Measurements from ENCODE around the gene OR2L8. TPM values are rescaled to one million over a fixed set of nuclear protein-coding genes. Genes with fewer than 3 reads are reported as not detected.

The OR2L8 gene, protein sequence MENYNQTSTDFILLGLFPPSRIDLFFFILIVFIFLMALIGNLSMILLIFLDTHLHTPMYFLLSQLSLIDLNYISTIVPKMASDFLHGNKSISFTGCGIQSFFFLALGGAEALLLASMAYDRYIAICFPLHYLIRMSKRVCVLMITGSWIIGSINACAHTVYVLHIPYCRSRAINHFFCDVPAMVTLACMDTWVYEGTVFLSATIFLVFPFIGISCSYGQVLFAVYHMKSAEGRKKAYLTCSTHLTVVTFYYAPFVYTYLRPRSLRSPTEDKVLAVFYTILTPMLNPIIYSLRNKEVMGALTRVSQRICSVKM
- not detected in 2 replicates for total RNA-seq

DNA sequence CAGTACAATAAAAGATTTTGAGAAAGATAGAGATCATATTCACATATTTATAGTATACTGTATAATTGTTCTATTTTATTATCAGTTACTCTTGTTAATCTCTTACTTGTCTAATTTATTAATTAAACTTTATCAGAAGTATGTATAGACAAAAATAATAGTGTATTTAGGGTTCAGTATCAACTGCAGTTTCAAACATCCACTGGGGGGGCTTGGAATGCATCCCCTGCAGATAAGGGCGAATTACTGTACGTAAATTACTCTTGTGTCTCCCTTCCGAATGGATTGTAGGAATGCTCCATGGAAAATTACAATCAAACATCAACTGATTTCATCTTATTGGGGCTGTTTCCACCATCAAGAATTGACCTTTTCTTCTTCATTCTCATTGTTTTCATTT is at the start of gene OR2L8:
TSS of gene OR2L8 (plus strand) at position 301 of the 400 bp plus-strand sequence. CDS start at position 301, 0 bp downstream.

DNA sequence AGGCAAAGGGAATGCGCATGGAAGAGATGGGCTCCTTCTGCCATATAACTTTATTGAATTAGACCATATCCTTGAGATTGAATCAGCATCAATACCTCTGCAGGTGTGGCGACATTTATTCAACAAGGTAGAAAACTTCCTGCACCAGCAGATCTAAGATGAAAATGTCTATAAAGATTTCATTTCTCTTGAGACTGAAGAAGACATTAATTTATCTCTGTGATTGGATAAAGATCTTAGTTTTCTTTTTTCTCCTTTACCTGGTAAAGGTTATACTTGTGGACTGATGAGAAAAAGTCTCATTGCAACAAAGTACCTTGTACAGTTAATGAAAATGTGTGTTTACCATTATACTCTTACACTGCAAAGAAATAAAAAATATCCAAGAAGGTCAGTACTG is 28.7 kb upstream of the OR2L8 start, which contains the start of gene OR2T8:
TSS of gene OR2T8 (plus strand) at position 301 of the 400 bp plus-strand sequence. CDS start 766 bp downstream, outside the sequence.

DNA sequence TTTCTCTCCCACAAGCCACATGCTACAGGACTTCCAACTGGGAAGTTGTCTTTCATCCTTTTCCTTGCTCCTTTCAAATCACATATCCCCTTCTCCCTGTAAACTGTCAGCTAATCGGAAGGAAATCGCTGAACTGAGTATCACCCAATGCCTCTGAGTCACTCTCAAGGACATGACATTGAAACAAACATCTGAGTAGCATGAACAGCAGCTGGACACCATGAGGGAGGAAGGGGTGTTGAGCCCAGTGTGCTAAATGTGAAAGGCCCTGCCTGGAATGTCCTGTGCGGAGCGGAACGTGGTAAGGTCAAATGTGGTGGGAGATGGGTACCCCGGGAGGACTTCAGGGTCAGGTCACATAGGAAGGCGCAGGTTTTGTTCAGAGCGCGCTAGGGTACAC is 23.8 kb upstream of the OR2L8 start, which contains the start of gene OR2AJ1:
TSS of gene OR2AJ1 (plus strand) at position 22 of the 400 bp plus-strand sequence. CDS start 8,880 bp downstream, outside the sequence.

DNA sequence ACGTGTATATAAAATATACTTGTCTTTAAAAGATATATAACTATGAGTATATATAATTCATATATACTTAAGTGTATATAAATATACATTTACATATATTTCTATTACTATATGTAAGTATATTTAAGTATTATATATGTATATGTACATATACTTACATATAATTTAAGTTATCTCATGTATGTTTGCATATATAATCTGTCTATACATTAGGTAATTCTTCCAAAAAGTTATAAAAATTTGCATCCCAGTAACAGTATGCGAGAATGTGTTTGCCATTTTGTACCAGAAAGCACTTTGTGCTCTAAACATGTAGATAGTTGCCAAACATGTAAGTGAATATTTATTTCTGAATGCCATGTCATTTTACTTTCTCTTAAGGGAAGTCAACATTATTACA is 16.3 kb downstream of the OR2L8 start, which contains the start of gene OR2AK2:
TSS of gene OR2AK2 (plus strand) at position 301 of the 400 bp plus-strand sequence. CDS start 144 bp downstream, outside the sequence.

Other genes starting within 250 kb of the OR2L8 start
- not detected in 2 replicates for gene OR6F1, start 232.2 kb upstream of the OR2L8 start, total RNA-seq
- gene OR14K1, start 210.2 kb upstream of the OR2L8 start, total RNA-seq: not detected in 2 replicates
- not detected in 2 replicates for gene OR14A2, start 200.7 kb upstream of the OR2L8 start, total RNA-seq
- gene OR1C1, start 188.3 kb upstream of the OR2L8 start, total RNA-seq: not detected in 2 replicates
- gene OR14A16, start 124.7 kb upstream of the OR2L8 start, total RNA-seq: not detected in 2 replicates
- not detected in 2 replicates for gene OR11L1, start 107.0 kb upstream of the OR2L8 start, total RNA-seq
- gene TRIM58, start 91.7 kb upstream of the OR2L8 start, total RNA-seq: 2.3 TPM in 2 replicates
- gene OR2W3, start 53.3 kb upstream of the OR2L8 start, total RNA-seq: 0.86 TPM in 1 of 2 replicates, not detected in the other
- not detected in 2 replicates for gene OR2T8, start 28.6 kb upstream of the OR2L8 start, total RNA-seq
- not detected in 2 replicates for gene OR2AJ1, start 24.0 kb upstream of the OR2L8 start, total RNA-seq
- gene OR2AK2, start 16.4 kb downstream of the OR2L8 start, total RNA-seq: not detected in 2 replicates
- not detected in 2 replicates for gene OR2L5, start 64.8 kb downstream of the OR2L8 start, total RNA-seq
- not detected in 2 replicates for gene OR2L2, start 81.2 kb downstream of the OR2L8 start, total RNA-seq
- gene OR2L3, start 98.0 kb downstream of the OR2L8 start, total RNA-seq: not detected in 2 replicates
- 0.08 and 0.23 TPM in 2 replicates for gene OR2L13, start 146.3 kb downstream of the OR2L8 start, total RNA-seq
- not detected in 2 replicates for gene OR2M5, start 196.3 kb downstream of the OR2L8 start, total RNA-seq
- gene OR2M2, start 226.0 kb downstream of the OR2L8 start, total RNA-seq: not detected in 2 replicates
- not detected in 2 replicates for gene OR2M3, start 248.4 kb downstream of the OR2L8 start, total RNA-seq